Measurements from ENCODE around the gene CCNG2.

CCNG2 gene

GRCh38 chr4:77163641-77164040, 6.6 kb downstream of the CCNG2 start:
- DNase-seq (ENCODE audit: low read depth), result no peak
- TF ChIP-seq CTCF (IDR thresholded peaks at IDR 0.05; ENCODE audit: insufficient read depth, low read depth, low read length, missing control alignments), result no peak
- H3K4me3 ChIP-seq (ENCODE audit: low read depth, low read length), result no peak overlapping the region

GRCh38 chr4:77167173-77167572, 10.2 kb downstream of the CCNG2 start:
- H3K4me3 ChIP-seq (ENCODE audit: low read depth, low read length), result no peak overlapping the region
- TF ChIP-seq CTCF (IDR thresholded peaks at IDR 0.05; ENCODE audit: insufficient read depth, low read depth, low read length, missing control alignments), result no peak

GRCh38 chr4:77167866-77168265, 10.9 kb downstream of the CCNG2 start:
- no peak overlapping the region for H3K4me3 ChIP-seq (ENCODE audit: low read depth, low read length)
- TF ChIP-seq CTCF (IDR thresholded peaks at IDR 0.05; ENCODE audit: insufficient read depth, low read depth, low read length, missing control alignments), result no peak
- DNase-seq (ENCODE audit: low read depth), result no peak

More at GRCh38 chr4:77167173-77167572, 10.2 kb downstream of the CCNG2 start:
- no peak for DNase-seq (ENCODE audit: low read depth)

- no peak overlapping the region for H3K4me3 ChIP-seq (ENCODE audit: low read depth, low read length)
- DNase-seq (ENCODE audit: low read depth), result no peak
- no peak for TF ChIP-seq CTCF (IDR thresholded peaks at IDR 0.05; ENCODE audit: insufficient read depth, low read depth, low read length, missing control alignments)
Measured at GRCh38 chr4:77169481-77169880, 12.5 kb downstream of the CCNG2 start.

GRCh38 chr4:77170926-77171325, 13.9 kb downstream of the CCNG2 start:
- DNase-seq (ENCODE audit: low read depth), result no peak
- TF ChIP-seq CTCF (IDR thresholded peaks at IDR 0.05; ENCODE audit: insufficient read depth, low read depth, low read length, missing control alignments), result no peak
- no peak overlapping the region for H3K4me3 ChIP-seq (ENCODE audit: low read depth, low read length)

- no peak for TF ChIP-seq CTCF (IDR thresholded peaks at IDR 0.05; ENCODE audit: insufficient read depth, low read depth, low read length, missing control alignments)
- H3K4me3 ChIP-seq (ENCODE audit: low read depth, low read length), result no peak overlapping the region
- no peak for DNase-seq (ENCODE audit: low read depth)
Measured at GRCh38 chr4:77172336-77172735, 15.3 kb downstream of the CCNG2 start.

- TF ChIP-seq CTCF (IDR thresholded peaks at IDR 0.05; ENCODE audit: insufficient read depth, low read depth, low read length, missing control alignments), result no peak
- DNase-seq (ENCODE audit: low read depth), result no peak
Measured at GRCh38 chr4:77174426-77174825, 17.4 kb downstream of the CCNG2 start.

More at GRCh38 chr4:77174426-77174825, 17.4 kb downstream of the CCNG2 start:
- H3K4me3 ChIP-seq (ENCODE audit: low read depth, low read length), result no peak overlapping the region

Data from GM12865 (cell line).